Eye (tissue), 1 donor: ENCODE results near the gene SLC25A23.
"Not testable (repeated sequence)": the region's sequence is repeated elsewhere in the genome, so short reads cannot be mapped to it uniquely, and the experiment has no call there.

Source experiments
- DNase-seq: peaks from one replicate; pipeline ENCODE4 v3.0.0-alpha.2; 2015

SLC25A23 gene

DNA sequence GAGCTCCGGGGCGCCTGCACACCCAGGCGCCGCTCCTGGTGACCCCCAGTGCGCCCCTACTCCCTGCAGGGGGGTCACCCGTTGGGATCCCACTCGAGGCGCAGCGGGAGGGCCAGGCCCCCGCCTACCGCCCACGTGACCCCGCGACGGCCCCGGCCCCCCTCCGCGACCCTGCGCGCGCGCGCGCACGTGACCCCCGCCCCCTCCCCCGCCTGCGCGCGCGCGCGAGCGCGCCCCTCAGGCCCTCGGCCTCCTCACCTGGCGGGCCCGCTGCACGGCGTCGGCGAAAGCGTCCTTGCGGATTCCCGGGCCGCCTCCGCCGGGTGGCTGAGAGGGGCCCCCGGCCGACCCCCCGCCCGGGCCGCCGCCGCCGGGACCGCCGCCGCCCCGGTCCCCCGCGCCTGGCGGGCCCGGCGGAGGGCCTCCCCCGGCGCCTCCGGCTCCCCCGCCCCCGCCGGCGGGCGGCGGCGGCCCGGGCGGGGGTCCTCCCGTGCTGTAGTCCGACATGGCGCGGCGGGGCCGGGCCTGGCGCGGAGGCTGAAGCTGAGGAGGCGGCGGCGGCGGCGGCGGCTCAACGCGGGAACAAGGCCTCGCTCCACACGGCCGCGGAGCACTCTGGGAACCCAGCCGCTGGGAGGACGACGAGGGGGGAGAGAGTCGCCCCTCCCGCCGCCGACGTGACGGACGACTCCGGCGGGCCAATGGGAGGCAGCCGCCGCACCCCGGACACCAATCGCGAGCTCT is 35.2 kb downstream of the SLC25A23 start, which contains the start of gene KHSRP:
Gene KHSRP (minus strand): TSS at position 617 of the 744 bp plus-strand sequence. CDS start 110 bp downstream, at position 507.
- DNase-seq: peak; percentile 33

DNA sequence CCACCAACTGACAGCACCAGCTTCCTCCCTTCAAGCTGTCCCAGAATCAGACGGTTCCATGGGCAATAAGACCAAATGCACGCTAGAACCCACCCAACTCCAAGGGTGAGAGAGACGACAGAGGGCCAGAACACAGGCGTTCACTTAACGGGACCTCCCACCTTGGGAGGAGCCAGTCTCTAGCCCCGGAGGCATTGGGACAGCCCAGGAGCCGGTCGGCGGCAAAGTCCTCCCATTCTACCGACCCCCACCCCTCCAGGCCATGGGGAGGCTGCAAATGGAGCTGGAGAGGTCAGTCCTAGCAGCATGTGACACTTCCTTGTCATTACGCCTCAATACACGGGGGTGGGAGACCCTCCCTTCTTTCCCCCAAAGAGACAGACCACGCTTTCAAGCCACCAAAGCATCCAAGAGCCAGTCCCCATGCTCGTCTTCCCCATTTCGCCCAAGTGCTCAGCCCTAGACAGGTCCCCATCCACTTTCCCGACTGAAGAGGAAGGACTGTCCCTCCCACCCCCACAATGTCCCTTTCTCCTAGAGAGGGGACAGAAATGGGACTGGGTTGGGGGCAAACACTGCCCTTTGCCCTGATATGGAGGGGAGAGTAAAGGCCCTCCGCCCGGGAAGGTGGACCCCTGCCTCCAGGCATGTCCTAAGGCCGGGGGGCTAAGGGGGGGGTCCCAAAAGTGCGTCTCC is 35.9 kb downstream of the SLC25A23 start:
- peak; percentile 55 for DNase-seq

DNA sequence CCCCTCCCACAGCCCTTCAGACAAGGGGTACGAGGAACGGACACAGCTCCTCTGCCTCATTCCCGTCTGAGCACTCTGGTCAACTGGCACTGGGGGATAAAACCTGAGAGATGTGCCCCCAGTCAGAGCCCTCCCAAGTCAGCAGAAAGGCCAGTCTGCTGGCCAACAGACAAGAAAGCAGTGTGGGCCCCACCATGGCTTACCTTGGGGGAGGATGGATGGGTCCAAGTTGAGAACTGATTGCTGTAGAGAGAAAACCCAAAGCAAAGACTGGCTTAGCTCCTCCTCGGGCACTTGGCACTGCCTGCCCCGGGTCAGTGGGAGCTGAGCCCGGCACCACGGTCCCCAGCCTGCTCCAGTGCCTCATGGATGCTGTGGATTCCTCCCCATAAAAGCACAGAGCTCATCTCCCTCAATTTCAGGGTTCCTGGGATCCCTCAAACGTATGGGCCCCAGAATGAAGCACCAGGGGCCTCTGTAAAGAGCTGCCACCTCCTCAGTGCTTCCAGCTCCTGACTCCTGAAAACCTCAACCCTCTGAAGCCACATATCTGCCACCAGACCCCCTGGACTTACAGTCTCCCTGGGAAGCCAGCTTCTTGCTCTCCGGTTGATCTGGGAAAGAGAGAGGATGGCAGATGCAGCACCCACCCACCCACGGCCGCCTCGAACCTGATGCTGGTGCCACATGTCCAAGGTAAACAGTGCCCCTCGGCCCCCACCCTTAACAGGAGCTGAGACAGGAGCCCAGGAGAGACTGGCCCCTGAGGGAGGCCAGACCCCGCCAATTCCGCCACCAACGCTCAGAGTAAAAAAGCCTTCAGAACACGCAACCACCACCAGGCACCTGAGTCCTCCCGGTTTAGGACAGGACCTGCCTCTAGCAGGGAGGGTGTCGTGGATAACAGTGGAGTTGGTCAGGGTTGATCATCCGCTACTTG is 38.2 kb downstream of the SLC25A23 start:
- no peak for DNase-seq

DNA sequence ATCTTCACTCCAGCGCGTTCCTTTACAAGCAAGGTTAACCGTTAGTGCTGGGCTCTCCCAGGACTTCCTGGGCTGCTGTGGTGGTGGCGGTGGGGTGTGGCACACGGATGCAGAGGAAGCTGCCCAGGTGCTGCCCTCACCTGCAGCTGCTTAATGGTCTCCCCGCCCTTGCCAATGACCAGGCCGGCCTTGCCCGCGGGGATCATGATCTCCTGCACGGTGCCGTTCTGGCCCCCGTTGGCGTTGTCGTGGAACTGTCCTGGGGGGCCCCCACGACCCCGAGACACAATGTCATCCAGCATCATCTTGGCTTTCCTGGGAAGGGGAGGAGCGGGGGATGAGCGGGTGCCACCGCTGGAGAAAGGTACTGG is 41.0 kb downstream of the SLC25A23 start:
- no peak for DNase-seq

DNA sequence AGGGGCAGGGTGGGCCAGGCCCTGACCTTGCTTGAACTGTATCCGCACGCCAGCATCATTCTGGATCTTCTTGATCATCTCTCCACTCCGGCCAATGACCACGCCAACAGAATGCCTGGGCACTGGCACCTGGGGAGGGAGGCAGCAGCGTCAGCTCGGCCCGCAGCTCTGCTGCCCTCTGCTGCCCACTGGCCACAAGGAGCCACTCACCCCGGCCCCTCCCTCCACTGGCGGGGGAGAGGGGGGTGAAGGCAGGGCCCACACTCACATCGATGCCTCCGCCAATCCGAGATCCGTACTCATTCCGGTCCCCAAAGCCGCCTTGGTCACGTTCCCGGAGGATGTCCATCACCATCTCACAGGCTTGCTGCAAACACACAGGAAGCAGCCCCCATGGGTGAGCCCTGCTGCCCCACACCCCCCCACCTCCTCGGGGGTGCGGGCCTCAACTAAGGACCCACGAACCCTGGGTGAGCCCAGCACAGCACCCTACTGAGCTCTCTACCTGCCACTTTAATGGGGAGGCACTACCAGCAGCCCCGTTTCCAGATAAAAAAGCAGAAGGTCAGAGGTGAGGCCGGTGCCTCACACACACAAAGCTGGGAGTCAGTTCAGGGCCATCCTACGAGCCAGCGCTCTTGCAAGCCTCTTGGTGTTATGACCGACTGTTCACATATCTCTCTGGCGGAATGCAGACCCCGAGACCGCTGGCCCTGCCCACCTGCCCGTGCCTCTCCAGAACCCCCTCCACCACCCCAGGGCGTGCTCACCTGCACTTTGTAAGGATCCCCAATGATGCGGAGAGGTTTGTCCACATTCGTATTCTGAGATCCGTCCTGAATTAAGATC is 41.7 kb downstream of the SLC25A23 start:
- DNase-seq: peak; percentile 38

DNA sequence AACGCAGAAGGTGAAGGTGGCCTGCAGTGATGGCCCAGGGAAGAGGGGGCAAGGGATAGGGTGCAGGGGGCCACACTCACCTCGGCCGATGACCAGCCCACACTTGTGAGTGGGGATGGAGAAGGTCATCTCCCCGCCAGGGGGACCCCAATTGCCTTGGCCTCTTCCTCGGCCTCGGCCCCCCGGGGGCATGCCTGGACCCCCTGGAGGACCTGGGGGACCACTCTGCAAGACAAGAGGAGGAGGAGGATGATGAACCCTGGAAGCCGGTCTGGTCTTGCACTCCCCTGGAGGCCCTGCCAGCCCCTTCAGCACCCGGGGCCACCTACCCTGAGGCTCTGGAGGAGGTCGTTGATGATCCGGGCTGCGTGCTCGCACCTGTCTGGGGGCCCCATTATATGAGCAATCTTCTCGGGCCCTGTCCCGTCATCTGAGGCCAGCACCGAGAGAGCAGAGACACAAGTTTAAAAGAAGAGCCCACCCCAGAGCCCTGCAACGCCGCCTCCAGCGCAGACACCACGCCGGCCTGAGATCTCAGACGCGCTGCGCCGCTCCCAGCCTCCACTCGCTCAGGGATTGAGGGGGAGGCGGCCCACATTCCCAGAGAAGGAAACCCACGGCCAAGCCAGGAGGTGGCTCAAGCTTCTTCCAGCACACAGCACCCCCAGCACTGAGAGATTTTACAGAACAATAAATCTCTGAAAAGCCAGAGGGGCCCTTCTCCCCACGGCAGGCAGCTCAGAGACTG is 42.8 kb downstream of the SLC25A23 start:
- DNase-seq: no peak

DNA sequence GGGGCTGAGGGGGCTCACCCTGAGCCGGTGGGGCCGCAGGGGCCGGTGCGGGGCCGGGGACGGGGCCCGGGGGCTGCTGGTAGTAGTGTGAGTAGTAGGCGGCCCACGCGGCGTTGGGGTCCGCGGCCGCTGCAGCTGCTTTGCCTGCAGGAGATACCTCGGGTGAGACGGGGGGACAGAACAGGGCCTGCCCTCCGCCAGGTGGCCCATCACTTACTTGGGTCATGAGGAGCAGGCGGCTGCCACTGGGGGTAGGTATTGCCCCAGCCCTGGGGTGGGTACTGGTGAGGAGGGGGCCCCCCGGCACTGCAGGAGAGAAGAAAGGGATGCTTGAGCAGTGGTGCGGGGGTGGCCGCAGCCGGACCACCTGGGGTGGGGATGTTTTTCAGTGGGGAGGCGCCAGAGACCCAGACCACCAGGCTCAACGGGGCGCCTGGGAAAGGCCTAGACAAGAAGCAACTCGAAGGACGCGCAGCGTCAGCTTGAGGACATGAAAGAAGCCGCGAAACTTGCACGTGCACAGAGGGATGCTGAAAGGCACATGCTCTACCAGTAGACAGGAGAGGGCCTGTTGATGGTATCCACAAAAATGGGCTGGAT is 43.9 kb downstream of the SLC25A23 start:
- no peak for DNase-seq

DNA sequence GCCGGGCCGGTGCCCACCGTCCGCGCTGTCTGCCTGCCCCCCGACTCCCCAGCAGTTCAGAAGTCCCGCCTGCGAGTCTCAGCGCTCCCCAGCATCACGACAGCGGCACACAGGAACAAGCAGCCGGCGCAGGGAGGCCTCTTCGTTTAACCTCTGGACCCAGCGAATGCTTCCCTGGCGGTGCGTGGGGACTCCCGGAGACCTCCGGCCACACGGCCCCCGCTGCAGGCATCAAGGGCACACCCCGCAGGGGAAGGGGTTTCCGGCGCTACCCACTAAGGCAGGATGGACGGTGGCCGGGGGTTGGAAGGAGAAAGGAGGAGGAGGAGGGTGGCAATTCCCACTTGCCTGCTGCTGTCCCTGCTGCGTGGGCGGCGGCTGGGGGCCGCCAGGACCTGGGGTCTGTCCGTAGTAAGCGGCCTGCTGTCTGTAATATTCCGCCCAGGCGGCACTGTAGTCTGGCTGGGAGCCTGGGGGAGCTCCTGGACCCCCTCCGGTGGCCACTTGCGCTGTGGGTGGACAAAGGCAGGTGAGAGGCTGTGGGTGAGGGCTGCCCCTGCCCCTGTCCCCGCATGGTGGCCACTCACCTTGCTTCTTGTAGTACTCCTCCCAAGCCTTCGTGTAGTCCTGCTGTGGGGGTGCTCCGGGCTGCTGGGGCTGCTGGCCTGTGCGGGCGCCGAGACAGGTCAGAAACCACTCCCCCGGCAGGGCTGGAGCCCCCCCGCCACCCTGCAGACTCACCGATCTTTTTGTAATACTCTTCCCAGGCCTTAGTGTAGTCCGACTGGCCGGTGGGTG is 44.6 kb downstream of the SLC25A23 start:
- no peak for DNase-seq

DNA sequence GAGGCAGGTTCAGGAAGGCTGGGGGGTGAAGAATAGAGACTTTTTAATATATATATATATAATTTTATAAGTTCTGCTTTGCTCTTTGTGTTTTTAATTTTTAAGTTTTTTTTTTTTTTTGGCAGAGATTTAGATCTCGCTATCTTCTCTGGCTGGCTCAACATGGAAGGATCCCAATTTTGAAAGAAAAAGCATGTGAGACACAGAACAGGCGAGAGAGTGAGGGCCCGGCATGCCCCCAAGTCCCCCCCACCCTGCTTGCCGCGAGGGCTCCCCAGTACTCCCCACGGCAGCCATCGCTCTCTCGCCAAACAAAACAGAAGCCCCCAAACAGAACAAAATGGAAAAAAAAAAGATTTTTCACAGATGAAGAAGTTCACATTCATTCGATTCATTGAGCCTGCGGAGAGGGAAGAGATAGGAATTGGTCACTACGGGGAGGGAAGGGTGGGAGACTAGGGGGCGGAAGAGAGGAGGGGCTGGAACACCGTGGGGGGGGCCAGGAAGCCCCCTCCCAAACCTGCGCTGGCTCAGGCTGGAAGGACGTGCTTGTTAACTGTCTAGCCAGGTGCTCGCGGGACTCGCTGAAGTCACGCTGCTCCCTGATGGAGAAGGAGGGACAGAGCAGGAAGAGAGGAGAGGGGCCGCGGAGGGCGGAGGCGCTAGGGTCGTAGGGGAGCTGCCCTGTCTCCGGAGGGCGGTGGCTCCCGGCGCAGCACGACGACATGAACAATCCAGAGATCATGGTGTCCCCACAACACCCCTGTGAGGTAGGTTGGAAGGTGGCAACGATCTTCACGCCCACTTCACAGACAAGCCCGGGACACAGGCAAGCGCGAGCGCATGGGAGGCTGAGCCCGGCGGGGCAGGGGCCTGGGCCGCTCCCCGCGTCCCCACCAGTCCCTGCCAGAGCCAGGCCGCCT is 45.6 kb downstream of the SLC25A23 start:
- DNase-seq: no peak

DNA sequence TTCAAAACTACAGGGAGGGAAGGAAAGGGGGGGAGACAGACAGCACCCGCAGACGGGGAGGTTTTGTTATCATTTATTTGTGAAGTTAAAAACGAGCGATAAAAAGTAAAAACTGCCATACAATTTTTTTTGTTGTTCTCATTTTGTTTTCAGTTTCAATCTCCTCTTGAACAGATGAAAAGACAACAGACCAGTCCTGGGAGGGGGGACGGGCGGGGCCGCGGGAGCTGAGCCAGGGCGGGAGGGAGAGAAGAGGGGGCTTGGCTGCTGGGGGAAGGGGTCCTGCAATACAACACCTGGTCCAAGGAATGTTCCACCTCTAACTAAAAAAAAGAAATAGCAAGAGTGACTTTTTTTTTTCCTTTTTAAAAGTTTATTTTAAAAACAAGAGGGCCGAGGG is 46.3 kb downstream of the SLC25A23 start:
- no peak for DNase-seq

DNA sequence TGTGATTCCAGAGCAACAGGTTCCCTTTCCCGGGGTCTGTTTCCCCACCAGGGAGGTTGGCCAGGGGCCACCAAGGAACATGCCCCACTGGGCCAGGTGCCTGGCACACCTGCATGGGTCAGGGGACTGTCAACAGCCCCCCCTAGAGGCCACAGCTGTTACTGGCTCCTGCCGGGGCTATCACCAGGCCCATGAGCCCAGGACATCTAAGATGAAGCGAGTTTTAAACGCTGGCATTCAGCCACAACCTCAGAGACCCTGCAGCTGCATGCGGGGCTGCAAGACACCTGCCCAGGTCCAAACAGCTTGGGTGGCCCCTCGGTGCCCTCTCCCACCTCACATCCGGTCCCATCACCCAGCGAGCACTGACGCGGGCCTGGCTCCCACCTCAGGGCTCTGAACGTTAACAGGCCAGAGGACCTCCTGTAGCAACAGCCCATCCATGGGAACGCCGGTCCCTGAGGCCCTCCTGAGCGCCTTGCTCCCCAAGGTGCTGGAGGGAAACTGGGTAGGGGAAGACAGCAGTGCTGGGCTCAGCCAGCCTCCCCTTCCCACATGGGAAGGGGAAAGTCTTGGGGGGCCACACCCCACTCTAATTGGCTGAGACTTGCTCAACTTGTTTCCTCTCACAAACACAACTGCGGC is 47.0 kb downstream of the SLC25A23 start:
- peak; percentile 60 for DNase-seq

DNA sequence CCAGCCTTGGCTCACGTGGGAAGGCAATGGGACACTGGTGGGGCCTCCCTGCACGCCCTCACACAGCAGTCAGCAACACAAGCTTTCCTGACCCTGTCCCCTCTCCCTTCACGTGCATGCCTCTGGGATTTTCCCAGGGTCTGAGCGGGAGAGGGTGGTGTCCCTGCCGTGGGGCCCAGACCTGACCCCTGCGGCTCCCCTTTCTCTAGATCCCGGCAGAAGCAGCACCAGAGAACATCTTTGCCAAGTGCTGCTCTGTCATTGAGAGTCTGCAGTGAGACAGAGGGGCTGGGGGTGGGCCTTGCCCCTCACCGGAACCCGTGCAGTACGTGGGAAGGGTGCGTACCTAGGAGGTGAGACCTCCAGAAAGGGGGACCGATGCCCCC is 47.5 kb downstream of the SLC25A23 start:
- peak; percentile 22 for DNase-seq

DNA sequence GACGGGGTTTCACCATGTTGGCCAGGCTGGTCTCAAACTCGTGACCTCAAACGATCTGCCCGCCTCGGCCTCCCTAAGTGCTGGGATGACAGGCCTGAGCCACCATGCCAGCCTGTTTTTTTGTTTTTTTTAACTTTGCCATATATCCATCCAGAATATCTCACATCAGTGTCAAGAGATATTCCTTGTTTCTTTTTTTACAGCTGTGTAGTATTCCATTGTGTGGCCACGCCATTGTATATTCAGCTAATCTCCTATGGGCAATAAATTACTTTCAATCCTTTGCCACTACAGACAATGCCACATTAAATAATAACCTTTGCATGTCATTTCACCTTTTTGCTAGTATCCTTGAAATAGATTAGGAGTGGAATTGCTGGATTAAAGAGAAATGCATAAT is 50.2 kb downstream of the SLC25A23 start:
- DNase-seq: no peak

DNA sequence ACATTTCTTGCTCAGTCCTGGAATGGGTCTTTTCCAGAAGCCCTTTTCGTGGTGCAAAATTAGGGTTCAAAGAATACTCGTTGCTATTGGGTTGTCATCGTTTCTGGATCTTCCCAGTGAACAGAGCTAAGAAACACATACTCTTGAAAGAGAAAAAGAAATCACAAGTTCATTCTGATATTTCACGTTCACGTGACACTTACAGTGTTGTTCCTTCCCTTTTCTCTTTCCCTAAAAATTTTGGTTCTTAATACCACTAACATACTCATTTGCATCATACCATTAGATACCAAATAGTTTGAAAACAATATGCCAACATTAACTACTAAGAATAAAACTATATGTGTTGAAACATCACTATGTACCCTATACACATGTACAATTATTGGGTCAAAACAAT is 53.2 kb downstream of the SLC25A23 start:
- DNase-seq: no peak

DNA sequence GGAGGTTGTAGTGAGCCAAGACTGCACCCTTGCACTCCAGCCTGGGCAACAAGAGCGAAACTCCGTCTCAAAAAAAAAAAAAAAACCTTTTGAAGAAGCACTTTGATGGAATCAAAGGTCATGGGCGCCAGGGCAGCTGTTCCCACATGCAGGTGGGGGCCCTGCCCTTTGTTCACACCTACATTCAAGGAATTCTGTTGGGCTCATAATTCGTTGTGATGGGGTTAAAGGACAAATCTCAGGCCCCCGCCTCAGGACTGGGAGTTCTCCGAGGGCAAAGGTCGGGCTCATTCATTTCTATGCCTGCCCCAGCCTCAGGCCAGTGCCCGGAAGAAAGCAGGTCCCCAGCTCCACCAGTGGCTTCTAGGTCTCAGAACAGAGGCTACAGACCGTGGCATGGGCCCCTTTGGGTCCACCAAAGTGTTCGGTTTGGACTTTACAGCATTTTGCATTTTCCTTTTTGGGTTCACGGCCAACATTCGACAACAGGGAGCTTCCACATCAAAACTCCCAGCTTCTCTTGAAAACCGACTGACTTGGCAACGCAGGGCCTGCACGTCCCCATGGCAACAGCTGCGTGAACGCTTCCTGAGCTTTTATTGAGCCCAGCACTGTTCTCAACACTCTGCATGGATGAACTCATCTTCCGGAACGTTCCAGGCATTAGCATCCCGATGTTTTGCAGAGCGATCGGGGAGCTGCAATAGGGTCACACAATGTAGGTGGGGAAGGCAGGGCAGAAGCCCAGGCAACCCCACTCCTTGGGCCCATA is 56.6 kb downstream of the SLC25A23 start:
- peak; percentile 94 for DNase-seq

DNA sequence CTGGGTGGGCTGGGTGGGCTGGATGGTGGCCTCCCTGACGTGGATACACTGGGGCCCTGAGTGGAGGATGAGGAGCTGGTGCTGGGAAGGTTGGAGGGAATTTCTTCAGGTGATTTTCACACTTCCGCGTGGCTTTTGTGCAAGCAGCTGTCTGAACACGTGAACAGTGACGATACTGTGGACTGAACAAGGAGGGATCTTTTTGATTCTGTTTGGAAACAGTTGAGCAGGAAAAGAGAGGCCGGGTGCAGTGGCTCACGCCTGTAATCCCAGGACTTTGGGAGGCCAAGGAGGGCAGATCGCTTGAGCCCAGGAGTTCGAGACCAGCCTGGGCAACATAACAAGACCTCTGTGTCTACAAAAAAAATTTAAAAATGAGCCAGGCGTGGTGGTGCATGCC is 57.5 kb downstream of the SLC25A23 start:
- no peak for DNase-seq

DNA sequence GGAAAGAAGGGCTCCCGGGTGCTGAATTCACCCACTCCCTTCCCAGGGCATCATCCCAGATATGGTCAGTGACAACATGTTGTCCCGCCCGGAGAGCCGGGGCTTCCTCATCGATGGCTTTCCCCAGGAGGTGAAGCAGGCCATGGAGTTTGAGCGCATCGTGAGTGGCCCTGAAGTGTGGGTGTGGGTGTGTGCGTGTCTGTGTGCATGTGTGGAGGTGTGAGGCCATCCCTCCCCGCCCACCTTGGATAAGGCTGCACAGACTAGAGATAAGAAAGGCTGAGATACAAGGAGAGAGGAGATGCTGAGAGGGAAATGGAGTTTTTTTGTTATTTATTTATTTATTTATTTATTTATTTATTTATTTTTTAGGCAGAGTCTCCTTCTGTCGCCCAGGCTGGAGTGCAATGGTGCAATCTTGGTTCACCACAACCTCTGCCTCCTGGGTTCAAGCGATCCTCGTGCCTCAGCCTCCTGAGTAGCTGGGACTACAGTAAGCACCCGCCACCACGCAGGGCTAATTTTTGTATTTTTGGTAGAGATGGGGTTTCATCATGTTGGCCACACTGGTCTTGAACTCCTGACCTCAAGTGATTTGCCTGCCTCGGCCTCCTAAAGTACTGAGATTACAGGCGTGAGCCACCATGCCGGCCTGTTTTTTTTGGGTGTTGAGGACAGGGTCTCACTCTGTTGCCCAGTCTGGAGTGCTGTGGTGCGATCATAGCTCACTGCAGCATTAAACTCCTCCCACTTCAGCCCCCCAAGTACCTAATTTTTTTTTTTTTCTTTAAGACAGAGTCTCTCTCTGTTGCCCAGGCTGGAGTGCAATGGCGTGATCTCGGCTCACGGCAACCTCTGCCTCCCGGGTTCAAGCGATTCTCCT is 59.3 kb downstream of the SLC25A23 start:
- not testable (repeated sequence) for DNase-seq
